DND-41 (cell line): ENCODE measurements around the gene PRCC.

Experiments used
- CTCF ChIP-seq: IDR thresholded peaks from 2 replicates; pipeline ENCODE4 v1.5.1; 2012; ENCODE audit warnings: borderline replicate concordance, low read length, moderate library complexity, mild to moderate bottlenecking; ENCODE audit not compliant: poor library complexity, severe bottlenecking; ENCODE audit errors: extremely low read depth
- EZH2 ChIP-seq: IDR thresholded peaks from 3 replicates; pipeline ENCODE4 v1.6.1; 2012; ENCODE audit warnings: borderline replicate concordance, low read depth, mild to moderate bottlenecking, moderate library complexity, low read length, inconsistent platforms; ENCODE audit not compliant: severe bottlenecking

GRCh38 chr1:156772222-156772621, 4.9 kb downstream of the PRCC start:
- TF ChIP-seq CTCF (peak; percentile 6), EZH2 (no peak)
